Cardiac muscle cell (in vitro differentiated cells and primary cell): ENCODE results near the gene NFATC1. TPM values are rescaled to one million over a fixed set of nuclear protein-coding genes. Genes with fewer than 3 reads are reported as not detected.

Source experiments
- DNase-seq, 2 donors: peaks; one replicate each; pipeline versions ENCODE4 v3.0.0 to v3.0.0-alpha.2; 2010 to 2017; ENCODE audit warnings: low read depth in 1 of 2, low spot score in 1 of 2
- H3K27ac ChIP-seq: fragments of 200-600 bp; sonication (generic); 2 replicates; pipeline ENCODE4 v1.5.1; 2016
- H3K27me3 ChIP-seq: fragments of 200-600 bp; sonication (generic); 2 replicates; pipeline ENCODE4 v1.6.0; 2016; ENCODE audit warnings: control low read depth
- H3K36me3 ChIP-seq: fragments of 200-600 bp; sonication (generic); 2 replicates; pipeline ENCODE4 v1.5.1; 2016; ENCODE audit warnings: control low read depth
- H3K4me1 ChIP-seq: fragments of 200-600 bp; sonication (generic); 2 replicates; pipeline ENCODE4 v1.8.1; 2017; ENCODE audit warnings: low read depth, mild to moderate bottlenecking, mixed run types
- H3K4me3 ChIP-seq: fragments of 200-600 bp; sonication (generic); 2 replicates; pipeline ENCODE4 v1.5.1; 2016; ENCODE audit warnings: mild to moderate bottlenecking
- H3K9me3 ChIP-seq: fragments of 200-600 bp; sonication (generic); 2 replicates; pipeline ENCODE4 v1.5.1; 2017; ENCODE audit warnings: low read depth, mild to moderate bottlenecking, control low read depth
- polyA plus RNA-seq: library from polyadenylated mRNA; unstranded; fragments of >200 nt; fragmentation: Nextera tagmentation; extraction: Ambion mirVana; gene quantifications from 2 replicates; pipeline ENCODE4 v1.2.1, GENCODE V29; 2016
- total RNA-seq: library from RNA; depleted of rRNA; stranded (reverse); fragments of >200 nt; gene quantifications from 2 replicates; pipeline ENCODE4 v1.2.3, GENCODE V29; 2016
- TF ChIP-seq, protein P1 (sequence below): IDR thresholded peaks from 2 replicates; pipeline ENCODE4 v1.5.1; 2012; ENCODE audit warnings: low read depth, mild to moderate bottlenecking, low read length

NFATC1 gene
- total and polyA plus RNA-seq, 2 experiments from 2014 or later: 10.8 to 11.7 TPM

- DNase-seq: peak; percentile 20 to 92
- Histone ChIP-seq H3K4me3 (no peak overlapping the region), H3K36me3 (no peaks in the 10 kb centered on the region)
Observed at GRCh38 chr18:79507076-79507545, 111.4 kb downstream of the NFATC1 start.

DNA sequence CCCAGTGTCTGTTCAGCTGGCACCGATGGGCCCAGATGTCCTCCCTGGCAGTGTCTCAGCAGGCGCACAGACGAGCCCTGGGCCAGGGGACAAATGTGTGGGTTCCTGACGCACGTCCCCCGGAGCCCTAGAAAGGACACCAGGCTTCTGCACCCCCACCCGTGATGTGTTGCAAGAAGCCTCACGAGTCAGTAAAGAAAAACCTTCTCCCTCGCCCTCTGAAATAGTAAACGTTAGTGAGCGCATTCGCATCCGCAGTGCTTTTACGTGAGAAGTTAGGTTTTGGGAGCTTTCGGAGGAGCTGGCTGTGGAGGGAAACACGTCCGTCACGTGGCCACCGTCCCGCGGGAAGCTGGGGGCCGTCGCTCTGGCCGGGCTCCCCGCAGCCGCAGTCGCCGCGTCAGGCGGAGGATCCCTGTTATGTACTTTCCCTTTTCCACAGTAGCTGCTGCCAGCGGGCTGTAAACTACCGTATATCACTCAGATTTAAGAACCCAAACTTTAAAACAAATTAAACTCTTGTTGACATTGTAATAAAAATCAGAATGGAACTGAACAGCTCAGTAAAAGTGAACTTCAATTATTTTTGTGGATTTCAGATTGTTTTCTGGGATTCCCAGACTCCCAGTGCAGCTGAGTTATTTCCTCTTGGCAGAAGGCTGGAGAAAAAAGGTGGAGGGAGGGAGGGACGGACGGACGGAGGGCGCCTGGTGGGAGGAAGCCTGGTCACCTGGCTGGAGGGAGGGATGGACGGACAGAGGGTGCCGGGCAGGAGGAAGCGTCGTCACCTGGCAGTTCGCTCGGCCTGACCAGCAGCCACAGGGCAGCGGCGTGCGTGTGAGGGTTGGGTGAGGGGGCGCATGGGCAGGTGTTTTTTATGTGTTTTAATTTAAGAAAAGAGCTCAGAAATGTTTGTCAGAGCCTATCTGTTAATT is 112.1 kb downstream of the NFATC1 start:
- TF ChIP-seq, protein P1, sequence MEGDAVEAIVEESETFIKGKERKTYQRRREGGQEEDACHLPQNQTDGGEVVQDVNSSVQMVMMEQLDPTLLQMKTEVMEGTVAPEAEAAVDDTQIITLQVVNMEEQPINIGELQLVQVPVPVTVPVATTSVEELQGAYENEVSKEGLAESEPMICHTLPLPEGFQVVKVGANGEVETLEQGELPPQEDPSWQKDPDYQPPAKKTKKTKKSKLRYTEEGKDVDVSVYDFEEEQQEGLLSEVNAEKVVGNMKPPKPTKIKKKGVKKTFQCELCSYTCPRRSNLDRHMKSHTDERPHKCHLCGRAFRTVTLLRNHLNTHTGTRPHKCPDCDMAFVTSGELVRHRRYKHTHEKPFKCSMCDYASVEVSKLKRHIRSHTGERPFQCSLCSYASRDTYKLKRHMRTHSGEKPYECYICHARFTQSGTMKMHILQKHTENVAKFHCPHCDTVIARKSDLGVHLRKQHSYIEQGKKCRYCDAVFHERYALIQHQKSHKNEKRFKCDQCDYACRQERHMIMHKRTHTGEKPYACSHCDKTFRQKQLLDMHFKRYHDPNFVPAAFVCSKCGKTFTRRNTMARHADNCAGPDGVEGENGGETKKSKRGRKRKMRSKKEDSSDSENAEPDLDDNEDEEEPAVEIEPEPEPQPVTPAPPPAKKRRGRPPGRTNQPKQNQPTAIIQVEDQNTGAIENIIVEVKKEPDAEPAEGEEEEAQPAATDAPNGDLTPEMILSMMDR: no peak
- Histone ChIP-seq H3K27me3 (no peaks in the 10 kb centered on the region), H3K4me3 (no peak overlapping the region), H3K9me3 (no peaks in the 10 kb centered on the region), H3K36me3 (no peaks in the 10 kb centered on the region), H3K4me1 (peaks cover 18% of the 10 kb centered on the region), H3K27ac (peak overlapping the region; percentile 57)
- peak in 1 of 2 donors; percentile 80 for DNase-seq

More at GRCh38 chr18:79507076-79507545, 111.4 kb downstream of the NFATC1 start:
- Histone ChIP-seq H3K9me3 (no peaks in the 10 kb centered on the region), H3K27ac (peak overlapping the region; percentile 57), H3K27me3 (no peaks in the 10 kb centered on the region), H3K4me1 (peaks cover 18% of the 10 kb centered on the region)
- TF ChIP-seq, protein P1: no peak

DNA sequence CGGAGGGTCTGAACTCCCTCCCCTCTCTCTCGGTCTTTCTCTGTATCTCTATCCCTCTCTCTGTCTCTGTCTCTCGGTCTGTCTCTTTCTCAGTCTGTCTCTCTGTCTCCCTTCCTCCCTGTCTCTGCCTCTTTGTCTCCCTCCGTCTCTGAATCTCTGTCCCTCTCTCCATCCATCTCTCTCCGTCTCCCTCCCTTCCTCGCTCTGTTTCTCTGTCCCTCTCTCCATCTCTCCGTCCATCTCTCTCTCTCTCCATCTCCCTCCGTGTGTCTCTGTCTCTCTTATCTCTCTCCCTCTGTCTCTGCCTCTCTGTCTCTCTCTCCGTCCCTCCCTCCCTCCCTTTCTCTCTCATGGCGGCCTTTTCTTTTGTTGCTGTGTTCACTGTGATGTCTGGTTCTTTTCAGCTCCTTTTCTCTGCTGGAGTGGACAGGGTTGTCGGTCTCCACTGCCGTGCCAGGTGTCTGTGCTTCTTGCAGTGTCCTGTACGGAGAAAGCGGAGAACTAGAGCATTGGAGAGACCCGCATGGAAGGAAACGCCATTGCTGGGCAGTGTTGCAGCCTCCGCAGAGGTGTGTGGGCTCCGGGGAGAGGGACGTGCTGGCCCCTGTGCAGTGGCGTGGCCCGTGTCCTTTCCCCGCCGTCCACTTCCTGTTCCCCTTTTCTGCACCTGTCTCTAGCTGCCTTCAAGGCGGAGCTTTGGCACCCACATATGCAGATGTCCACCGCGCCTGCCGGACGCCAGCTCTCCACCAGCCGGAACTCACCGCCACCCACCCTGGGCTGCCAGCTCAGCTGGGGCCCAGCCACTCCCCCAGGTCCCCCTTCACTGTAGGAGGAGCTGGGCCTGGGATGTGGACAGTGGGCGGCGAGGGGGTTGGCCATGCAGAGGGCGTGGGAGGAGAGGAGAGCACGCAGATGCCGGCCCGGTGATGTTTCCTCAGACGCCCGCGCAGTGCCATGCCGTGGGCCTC is 113.1 kb downstream of the NFATC1 start:
- Histone ChIP-seq H3K4me1 (peaks cover 14% of the 10 kb centered on the region), H3K27ac (no peak overlapping the region), H3K4me3 (no peak overlapping the region), H3K36me3 (no peaks in the 10 kb centered on the region), H3K27me3 (no peaks in the 10 kb centered on the region), H3K9me3 (no peaks in the 10 kb centered on the region)
- TF ChIP-seq, protein P1: no peak
- no peak for DNase-seq

DNA sequence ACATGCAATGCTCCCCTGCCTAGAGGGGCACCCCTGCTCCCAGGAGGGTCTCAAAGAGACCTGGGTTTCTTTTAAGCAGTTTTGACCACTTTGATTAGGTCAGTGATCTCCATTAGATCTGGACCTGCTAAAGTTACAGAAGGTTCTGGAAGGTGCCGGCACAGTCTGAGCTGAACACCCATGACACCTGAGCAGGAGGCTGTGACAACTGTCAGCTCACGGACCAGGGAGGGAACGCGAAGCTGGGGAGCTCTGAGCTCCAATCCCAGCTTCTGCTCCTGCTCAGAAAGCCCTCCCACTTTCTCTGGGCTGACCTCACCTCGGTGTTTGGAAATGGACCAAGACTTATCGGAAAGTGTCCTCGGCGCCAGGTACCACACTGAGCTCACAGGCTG is 113.8 kb downstream of the NFATC1 start:
- TF ChIP-seq, protein P1: no peak
- Histone ChIP-seq H3K27ac (no peak overlapping the region), H3K4me1 (peaks cover 12% of the 10 kb centered on the region), H3K36me3 (no peaks in the 10 kb centered on the region), H3K4me3 (no peak overlapping the region), H3K27me3 (no peaks in the 10 kb centered on the region), H3K9me3 (no peaks in the 10 kb centered on the region)
- no peak for DNase-seq

- H3K27ac ChIP-seq: no peak overlapping the region
- H3K27me3 ChIP-seq: no peaks in the 10 kb centered on the region
- DNase-seq: no peak
- H3K9me3 ChIP-seq: no peaks in the 10 kb centered on the region
- TF ChIP-seq, protein P1: no peak
- no peaks in the 10 kb centered on the region for H3K36me3 ChIP-seq
- H3K4me1 ChIP-seq: peaks cover 12% of the 10 kb centered on the region
- H3K4me3 ChIP-seq: no peak overlapping the region
Observed at GRCh38 chr18:79510046-79510685, 114.4 kb downstream of the NFATC1 start.
